Smooth muscle cell (in vitro differentiated cells): ENCODE measurements around the gene HOXD8. TPM values are rescaled to one million over a fixed set of nuclear protein-coding genes. Genes with fewer than 3 reads are reported as not detected.

Experiments
- DNase-seq: peaks from one replicate; lab custom pipeline; 2025; ENCODE audit not compliant: unreplicated experiment; lab: John Stamatoyannopoulos, UW
- H2AFZ ChIP-seq: fragments of 200-600 bp; sonication (generic); 2 replicates; pipeline ENCODE4 v1.6.0; 2016; ENCODE audit warnings: antibody characterized with exemption, low read depth, mild to moderate bottlenecking
- H3F3A ChIP-seq: fragments of 200-600 bp; sonication (generic); 2 replicates; pipeline ENCODE4 v1.6.0; 2017; ENCODE audit warnings: antibody characterized with exemption, low read depth
- H3K27ac ChIP-seq: fragments of 200-600 bp; sonication (generic); 2 replicates; pipeline ENCODE4 v1.5.1; 2016; ENCODE audit warnings: low read depth, mild to moderate bottlenecking
- H3K27me3 ChIP-seq: fragments of 200-600 bp; sonication (generic); 2 replicates; pipeline ENCODE4 v1.6.1; 2016; ENCODE audit warnings: low read depth, mild to moderate bottlenecking
- H3K36me3 ChIP-seq: fragments of 200-600 bp; sonication (generic); 2 replicates; pipeline ENCODE4 v1.5.1; 2016; ENCODE audit warnings: low read depth
- H3K4me1 ChIP-seq: fragments of 200-600 bp; sonication (generic); 2 replicates; pipeline ENCODE4 v1.5.1; 2016; ENCODE audit warnings: low read depth
- H3K4me2 ChIP-seq: fragments of 200-600 bp; sonication (generic); 2 replicates; pipeline ENCODE4 v1.6.0; 2016; ENCODE audit warnings: mild to moderate bottlenecking
- H3K4me3 ChIP-seq: fragments of 200-600 bp; sonication (generic); 2 replicates; pipeline ENCODE4 v1.5.1; 2016; ENCODE audit warnings: mild to moderate bottlenecking
- H3K79me2 ChIP-seq: fragments of 200-600 bp; sonication (generic); 2 replicates; pipeline ENCODE4 v1.6.0; 2016; ENCODE audit warnings: low read depth, mild to moderate bottlenecking
- H3K9ac ChIP-seq: fragments of 200-600 bp; sonication (generic); 2 replicates; pipeline ENCODE4 v1.6.0; 2016; ENCODE audit warnings: low read depth
- H3K9me3 ChIP-seq: fragments of 200-600 bp; sonication (generic); replicated peaks from 2 replicates; pipeline ENCODE4 v1.5.1; 2016; ENCODE audit warnings: low read depth
- H4K20me1 ChIP-seq: fragments of 200-600 bp; sonication (generic); 2 replicates; pipeline ENCODE4 v1.6.0; 2016; ENCODE audit warnings: low read depth
- CTCF ChIP-seq: fragments of 200-600 bp; sonication (generic); IDR thresholded peaks from 2 replicates; pipeline ENCODE4 v1.5.1; 2017; ENCODE audit warnings: borderline replicate concordance, mild to moderate bottlenecking, antibody characterized with exemption; ENCODE audit not compliant: insufficient read depth, poor library complexity, severe bottlenecking
- WGBS: methylation state at CpG from one replicate; pipeline ENCODE4 v1.1.7; 2016; ENCODE audit warnings: low lambda C conversion rate; 5-methylcytosine and 5-hydroxymethylcytosine counted together
- polyA plus RNA-seq: library from polyadenylated mRNA; unstranded; fragments of >200 nt; fragmentation: Nextera tagmentation; extraction: Ambion mirVana; gene quantifications from 2 replicates; pipeline ENCODE4 v1.2.1, GENCODE V29; 2016
- total RNA-seq: library from RNA; depleted of rRNA; stranded (reverse); fragments of >200 nt; gene quantifications from 2 replicates; pipeline ENCODE4 v1.2.3, GENCODE V29; 2014

The HOXD8 gene
- total and polyA plus RNA-seq, 2 experiments from 2014 or later = 0.13 TPM; not detected in 1

DNA sequence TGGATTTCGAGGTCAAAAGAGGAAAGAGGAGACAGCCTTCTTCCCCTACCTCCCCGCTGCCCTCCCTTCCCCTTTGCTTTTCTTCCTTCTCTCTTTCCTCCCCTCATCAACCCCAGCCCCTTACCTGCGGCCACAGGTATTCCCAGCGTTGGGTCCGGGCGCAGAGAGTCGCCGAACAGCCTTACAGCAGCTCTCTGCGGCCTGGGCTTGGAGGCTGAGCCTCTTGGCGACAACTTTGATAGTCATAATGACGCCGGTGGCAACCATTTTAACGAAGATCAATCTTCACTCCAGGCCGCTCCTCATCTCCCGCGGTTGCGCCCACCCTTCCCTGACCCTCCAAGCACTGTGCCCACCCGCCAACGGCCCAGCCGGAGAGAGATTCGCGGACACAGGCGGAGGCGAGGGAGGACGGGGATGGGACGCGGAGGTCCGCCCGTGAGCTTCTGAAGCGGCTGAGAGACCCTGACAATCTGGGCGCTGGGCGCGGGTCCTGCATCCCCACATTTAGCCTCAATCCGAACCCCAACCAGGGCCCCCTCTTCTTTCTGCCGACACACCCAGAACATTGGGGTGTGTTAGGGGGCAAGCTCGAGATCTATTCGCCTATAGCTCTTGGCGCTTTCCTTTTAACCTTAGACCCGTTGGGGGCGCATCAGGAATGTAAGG lies 44.3 kb upstream of the HOXD8 start:
- TF ChIP-seq CTCF = no peak
- Histone ChIP-seq H2AFZ (no peak overlapping the region), H3K4me1 (peaks cover 27% of the 10 kb centered on the region)

GRCh38 chr2:176085861-176086771 lies 43.4 kb upstream of the HOXD8 start:
- no peak overlapping the region for H3K27ac ChIP-seq
- WGBS = 1% methylated on average over 41 of the region's 46 CpGs
- H3K79me2 ChIP-seq = no peaks in the 10 kb centered on the region
- TF ChIP-seq CTCF = peak; percentile 52
- H3K27me3 ChIP-seq = peaks cover 100% of the 10 kb centered on the region
- H4K20me1 ChIP-seq = no peaks in the 10 kb centered on the region
- H3K9me3 ChIP-seq = no peaks in the 10 kb centered on the region
- peaks cover 27% of the 10 kb centered on the region for H3K4me1 ChIP-seq
- no peak for DNase-seq
- no peak overlapping the region for H3K9ac ChIP-seq
- H2AFZ ChIP-seq = no peak overlapping the region
- H3K36me3 ChIP-seq = no peaks in the 10 kb centered on the region
- H3K4me3 ChIP-seq = peak overlapping the region; percentile 44
- peak overlapping the region; percentile 82 for H3K4me2 ChIP-seq
- no peaks in the 10 kb centered on the region for H3F3A ChIP-seq

More for the DNA sequence above, 44.3 kb upstream of the HOXD8 start:
- Histone ChIP-seq H3K4me2 (peak overlapping the region; percentile 82), H3K9ac (no peak overlapping the region), H3K4me3 (peak overlapping the region; percentile 44), H3K36me3 (no peaks in the 10 kb centered on the region), H3K27me3 (peaks cover 100% of the 10 kb centered on the region), H3K79me2 (no peaks in the 10 kb centered on the region), H3K9me3 (no peaks in the 10 kb centered on the region), H3F3A (no peaks in the 10 kb centered on the region), H4K20me1 (no peaks in the 10 kb centered on the region), H3K27ac (no peak overlapping the region)
- DNase-seq = no peak
- WGBS = 2% methylated on average over 40 of the region's 40 CpGs

- Histone ChIP-seq H3K4me1 (peaks cover 27% of the 10 kb centered on the region), H3K9me3 (no peaks in the 10 kb centered on the region), H3K9ac (no peak overlapping the region), H4K20me1 (no peaks in the 10 kb centered on the region), H3K36me3 (no peaks in the 10 kb centered on the region), H3K4me2 (peak overlapping the region; percentile 85), H3K79me2 (no peaks in the 10 kb centered on the region), H3K27me3 (peaks cover 100% of the 10 kb centered on the region), H2AFZ (peak overlapping the region; percentile 71), H3K4me3 (peak overlapping the region; percentile 50), H3K27ac (no peak overlapping the region), H3F3A (no peaks in the 10 kb centered on the region)
- WGBS = 37% methylated on average over 29 of the region's 29 CpGs
- no peak for DNase-seq
- TF ChIP-seq CTCF = no peak
Observed at GRCh38 chr2:176087330-176088047, 42.0 kb upstream of the HOXD8 start.
